CD4-positive, alpha-beta T cell (primary cell): ENCODE data around the gene FBXO44. TPM values are rescaled to one million over a fixed set of nuclear protein-coding genes. Genes with fewer than 3 reads are reported as not detected.

Source experiments
- ATAC-seq: fragments of 200-7000 bp; cut with Tn5 transposase; one replicate; pipeline ENCODE4 v1.10.0; 2022; ENCODE audit warnings: mild to moderate bottlenecking; ENCODE audit not compliant: poor library complexity
- CTCF ChIA-PET: fragments of 350-600 bp; sonication (Branson Sonifier 250); formaldehyde crosslinking; loops from one replicate; lab custom pipeline; 2021; ENCODE audit warnings: antibody characterized with exemption, inconsistent platforms; lab: Charles Lee
- POLR2A ChIA-PET: fragments of 350-600 bp; sonication (Branson Sonifier 250); formaldehyde crosslinking; loops from one replicate; lab custom pipeline; 2021; ENCODE audit warnings: antibody characterized with exemption, inconsistent platforms; lab: Charles Lee
- DNase-seq, 14 experiments: peaks; one replicate each; pipeline ENCODE4 v3.0.0-alpha.2; 2013 to 2020; ENCODE audit warnings: mixed read lengths in 2 of 14
- H3K27ac ChIP-seq, 2 donors: one replicate each; pipeline versions ENCODE4 v1.5.1 to v1.7.0; 2013; ENCODE audit warnings: low read length in 2 of 2, low read depth in 1 of 2, mild to moderate bottlenecking in 1 of 2
- H3K27me3 ChIP-seq, 2 experiments: 1 replicate in 1 of 2; 2 replicates in 1 of 2; pipeline versions ENCODE4 v1.6.1 to v1.7.0; 2013; ENCODE audit warnings: low read length in 2 of 2, control low read depth in 1 of 2, mild to moderate bottlenecking in 1 of 2, moderate library complexity in 1 of 2; ENCODE audit not compliant: insufficient read depth in 2 of 2, control insufficient read depth in 1 of 2
- H3K36me3 ChIP-seq: one replicate; pipeline ENCODE4 v1.6.1; 2013; ENCODE audit warnings: low read length, control low read depth; ENCODE audit not compliant: insufficient read depth
- H3K4me1 ChIP-seq: one replicate; pipeline ENCODE4 v1.6.1; 2013; ENCODE audit warnings: low read length, control low read depth; ENCODE audit not compliant: insufficient read depth
- H3K4me3 ChIP-seq: one replicate; pipeline ENCODE4 v1.5.1; 2013; ENCODE audit warnings: mild to moderate bottlenecking, low read length, moderate library complexity
- H3K9me3 ChIP-seq, 2 experiments: 1 replicate in 1 of 2; 2 replicates in 1 of 2; pipeline versions ENCODE4 v1.6.1 to v1.7.0; 2013; ENCODE audit warnings: low read length in 2 of 2, mild to moderate bottlenecking in 2 of 2, control low read depth in 1 of 2, moderate library complexity in 1 of 2; ENCODE audit not compliant: control insufficient read depth in 1 of 2, insufficient read depth in 1 of 2
- H3K27ac Mint-ChIP-seq: one replicate; pipeline ENCODE4 v1.8.0; 2020; ENCODE audit warnings: mixed read lengths
- H3K27me3 Mint-ChIP-seq: one replicate; pipeline ENCODE4 v1.8.0; 2021; ENCODE audit warnings: mixed read lengths
- H3K36me3 Mint-ChIP-seq: one replicate; pipeline ENCODE4 v1.8.0; 2021; ENCODE audit warnings: low read depth, mixed read lengths
- H3K4me1 Mint-ChIP-seq: one replicate; pipeline ENCODE4 v1.8.0; 2021; ENCODE audit warnings: low read depth, mixed read lengths
- H3K4me3 Mint-ChIP-seq: one replicate; pipeline ENCODE4 v1.8.0; 2020; ENCODE audit warnings: mild to moderate bottlenecking, mixed read lengths
- H3K9me3 Mint-ChIP-seq: one replicate; pipeline ENCODE4 v1.8.0; 2020; ENCODE audit warnings: mixed read lengths
- intact Hi-C, 2 experiments: fragments of 100-400 bp; cut with DNase I in 1 of 2; cut with micrococcal nuclease in 1 of 2; formaldehyde crosslinking; loops; one replicate each; pipeline versions ENCODE4 v1.15.1 to v1.9.0; 2023 to 2025; cut with DNase I, micrococcal nuclease
- total RNA-seq, 174 experiments: library from RNA in 2 of 174; stranded (reverse) in 2 of 174; gene quantifications; one replicate each; pipeline ENCODE4 v1.2.3 and lab custom pipeline; 2021 to 2026
- TF ChIP-seq, protein P1 (sequence below): fragments of 200-600 bp; IDR thresholded peaks from one replicate; pipeline ENCODE4 v1.8.0; 2022; ENCODE audit warnings: antibody characterized with exemption, mild to moderate bottlenecking

The FBXO44 gene
- total RNA-seq, 2 experiments from 2014 or later = 44.9 to 48.4 TPM

DNA sequence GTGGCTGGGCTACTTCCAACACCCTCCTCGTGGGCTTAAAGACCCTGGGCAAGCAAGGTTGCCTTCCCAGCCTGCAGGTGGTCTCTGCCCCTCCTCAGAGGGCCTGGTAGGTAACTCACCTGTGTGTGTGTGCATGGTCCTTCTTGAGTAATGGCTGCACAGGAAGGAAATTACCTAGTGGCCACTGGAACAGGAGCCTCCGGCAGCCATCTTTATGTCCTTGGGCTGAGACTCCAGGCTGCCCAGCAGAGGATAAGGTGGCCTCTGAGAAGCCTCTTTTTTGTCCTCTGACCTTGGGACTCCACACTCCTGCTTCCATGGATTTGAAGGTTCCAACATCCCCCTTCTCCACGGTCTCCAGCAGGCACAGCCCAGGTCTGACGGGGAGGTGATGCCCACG lies 56.8 kb downstream of the FBXO44 start:
- H3K4me1 ChIP-seq = no peaks in the 10 kb centered on the region
- no peak overlapping the region for H3K4me3 ChIP-seq
- TF ChIP-seq, protein P1, sequence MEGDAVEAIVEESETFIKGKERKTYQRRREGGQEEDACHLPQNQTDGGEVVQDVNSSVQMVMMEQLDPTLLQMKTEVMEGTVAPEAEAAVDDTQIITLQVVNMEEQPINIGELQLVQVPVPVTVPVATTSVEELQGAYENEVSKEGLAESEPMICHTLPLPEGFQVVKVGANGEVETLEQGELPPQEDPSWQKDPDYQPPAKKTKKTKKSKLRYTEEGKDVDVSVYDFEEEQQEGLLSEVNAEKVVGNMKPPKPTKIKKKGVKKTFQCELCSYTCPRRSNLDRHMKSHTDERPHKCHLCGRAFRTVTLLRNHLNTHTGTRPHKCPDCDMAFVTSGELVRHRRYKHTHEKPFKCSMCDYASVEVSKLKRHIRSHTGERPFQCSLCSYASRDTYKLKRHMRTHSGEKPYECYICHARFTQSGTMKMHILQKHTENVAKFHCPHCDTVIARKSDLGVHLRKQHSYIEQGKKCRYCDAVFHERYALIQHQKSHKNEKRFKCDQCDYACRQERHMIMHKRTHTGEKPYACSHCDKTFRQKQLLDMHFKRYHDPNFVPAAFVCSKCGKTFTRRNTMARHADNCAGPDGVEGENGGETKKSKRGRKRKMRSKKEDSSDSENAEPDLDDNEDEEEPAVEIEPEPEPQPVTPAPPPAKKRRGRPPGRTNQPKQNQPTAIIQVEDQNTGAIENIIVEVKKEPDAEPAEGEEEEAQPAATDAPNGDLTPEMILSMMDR = no peak
- no peak overlapping the region for H3K27ac ChIP-seq
- H3K27me3 ChIP-seq = peaks cover 0 to 3% of the 10 kb centered on the region in 2 experiments
- no peaks in the 10 kb centered on the region for H3K36me3 Mint-ChIP-seq
- no peaks in the 10 kb centered on the region for H3K36me3 ChIP-seq
- ChIA-PET POLR2A (interaction anchor here (1.0 kb wide), 1 partner anchor 47 kb away, joined by 3 read pairs; no protein-coding TSS in a partner anchor), CTCF (interaction anchor here (1.1 to 1.6 kb wide), 3 partner anchors 11 to 61 kb away, joined by 3 to 8 read pairs (median 7); partner anchors contain the start of gene FBXO6)
- H3K4me1 Mint-ChIP-seq = no peaks in the 10 kb centered on the region
- ATAC-seq (no peak), DNase-seq (no peak)
- H3K4me3 Mint-ChIP-seq = no peak overlapping the region
- no peaks in the 10 kb centered on the region for H3K9me3 ChIP-seq
- H3K27me3 Mint-ChIP-seq = peaks cover 5% of the 10 kb centered on the region
- no peaks in the 10 kb centered on the region for H3K9me3 Mint-ChIP-seq
- intact Hi-C loops = no loop called here
- no peak overlapping the region for H3K27ac Mint-ChIP-seq

DNA sequence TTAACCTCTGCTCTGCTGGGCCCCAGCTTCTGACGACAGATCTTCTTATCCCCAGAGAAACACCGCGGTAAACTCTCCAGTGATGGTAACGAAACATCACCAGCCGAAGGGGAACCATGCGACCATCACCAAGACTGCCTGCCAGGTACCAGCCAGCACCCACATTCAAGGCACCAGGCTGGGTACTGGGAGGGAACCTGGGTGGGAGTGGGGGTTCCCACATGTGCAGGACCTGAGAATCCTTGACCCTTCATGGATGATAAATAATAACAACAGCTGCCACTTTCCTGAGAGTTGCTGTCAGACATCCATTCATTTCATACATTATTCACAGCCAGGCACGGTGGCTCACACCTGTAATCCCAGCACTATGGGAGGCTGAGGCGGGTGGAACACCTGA lies 57.6 kb downstream of the FBXO44 start:
- TF ChIP-seq, protein P1 = no peak
- no peaks in the 10 kb centered on the region for H3K36me3 Mint-ChIP-seq
- no peak overlapping the region for H3K27ac Mint-ChIP-seq
- H3K27me3 Mint-ChIP-seq = peaks cover 5% of the 10 kb centered on the region
- CTCF ChIA-PET = no interaction called here
- no peak overlapping the region for H3K27ac ChIP-seq
- H3K36me3 ChIP-seq = no peaks in the 10 kb centered on the region
- H3K27me3 ChIP-seq = peaks cover 0 to 3% of the 10 kb centered on the region in 2 experiments
- POLR2A ChIA-PET = no interaction called here
- H3K9me3 ChIP-seq = no peaks in the 10 kb centered on the region
- DNase-seq (no peak), ATAC-seq (no peak)
- H3K4me3 ChIP-seq = no peak overlapping the region
- H3K9me3 Mint-ChIP-seq = no peaks in the 10 kb centered on the region
- no peaks in the 10 kb centered on the region for H3K4me1 ChIP-seq
- H3K4me1 Mint-ChIP-seq = no peaks in the 10 kb centered on the region
- intact Hi-C loops = no loop called here
- no peak overlapping the region for H3K4me3 Mint-ChIP-seq

Other genes starting within 250 kb of the FBXO44 start
- under 1 TPM; 0.55 to 0.56 TPM for gene DISP3, start 175.7 kb upstream of the FBXO44 start, total RNA-seq
- gene FBXO2, start 448 bp upstream of the FBXO44 start, total RNA-seq = 1 to 10 TPM; 3.2 to 3.7 TPM
- 1 to 10 TPM; 1.6 to 1.9 TPM for gene FBXO6, start 9.3 kb downstream of the FBXO44 start, total RNA-seq
- 10 to 100 TPM; 24.6 to 28.3 TPM for gene MAD2L2, start 26.3 kb downstream of the FBXO44 start, total RNA-seq
- gene DRAXIN, start 36.8 kb downstream of the FBXO44 start, total RNA-seq = under 1 TPM; 0.05 to 0.08 TPM
- gene AGTRAP, start 81.3 kb downstream of the FBXO44 start, total RNA-seq = 10 to 100 TPM; 21.3 to 21.8 TPM
- gene C1orf167, start 107.3 kb downstream of the FBXO44 start, total RNA-seq = not detected
- gene MTHFR, start 151.1 kb downstream of the FBXO44 start, total RNA-seq = 10 to 100 TPM; 30.8 to 31.3 TPM
- gene CLCN6, start 151.3 kb downstream of the FBXO44 start, total RNA-seq = 10 to 100 TPM; 10.9 to 11.2 TPM
- gene NPPA, start 192.9 kb downstream of the FBXO44 start, total RNA-seq = not detected
- gene NPPB, start 204.1 kb downstream of the FBXO44 start, total RNA-seq = not detected